Skin of body (tissue), 2 donors: Measurements from ENCODE around the gene THOC6. TPM values are rescaled to one million over a fixed set of nuclear protein-coding genes. Genes with fewer than 3 reads are reported as not detected.
"Not testable (repeated sequence)": the region's sequence is repeated elsewhere in the genome, so short reads cannot be mapped to it uniquely, and the experiment has no call there.

Experiments used
- DNase-seq: peaks from one replicate; lab custom pipeline; 2025; lab: John Stamatoyannopoulos, UW
- total RNA-seq: library from RNA; depleted of rRNA; stranded (reverse); fragments of >200 nt; gene quantifications from one replicate; pipeline ENCODE4 v1.2.3, GENCODE V29; 2014

THOC6 gene
- total RNA-seq, 1 donor from 2014 or later, result 13.7 TPM

DNA sequence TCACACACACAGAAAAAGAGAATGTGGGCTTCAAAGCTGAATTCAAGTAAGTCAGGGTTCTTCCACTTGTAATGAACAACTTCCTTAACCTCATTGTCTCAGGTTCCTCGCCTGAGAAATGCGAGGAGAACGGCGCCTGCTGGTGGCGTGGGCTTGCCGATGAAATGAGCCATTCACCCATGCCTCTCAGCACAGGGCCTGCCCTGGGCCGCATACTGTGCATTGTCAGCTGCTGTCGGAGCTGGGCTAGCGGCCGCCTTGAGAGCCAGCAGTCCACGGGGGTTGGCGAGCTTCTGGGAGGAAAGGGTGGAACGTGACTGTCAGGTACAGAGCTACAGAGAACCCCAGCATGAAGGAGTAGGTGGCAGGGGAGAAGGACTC, 29.5 kb downstream of the THOC6 start:
- DNase-seq, result not testable (repeated sequence)

- DNase-seq, result no peak
Observed at GRCh38 chr16:3054965-3055733, 31.3 kb downstream of the THOC6 start.

- DNase-seq, result not testable (repeated sequence)
Observed at GRCh38 chr16:3055734-3056115, 31.9 kb downstream of the THOC6 start.

GRCh38 chr16:3056336-3057180, 32.7 kb downstream of the THOC6 start:
- DNase-seq, result no peak

GRCh38 chr16:3057181-3058138, 33.6 kb downstream of the THOC6 start:
- no peak for DNase-seq

DNA sequence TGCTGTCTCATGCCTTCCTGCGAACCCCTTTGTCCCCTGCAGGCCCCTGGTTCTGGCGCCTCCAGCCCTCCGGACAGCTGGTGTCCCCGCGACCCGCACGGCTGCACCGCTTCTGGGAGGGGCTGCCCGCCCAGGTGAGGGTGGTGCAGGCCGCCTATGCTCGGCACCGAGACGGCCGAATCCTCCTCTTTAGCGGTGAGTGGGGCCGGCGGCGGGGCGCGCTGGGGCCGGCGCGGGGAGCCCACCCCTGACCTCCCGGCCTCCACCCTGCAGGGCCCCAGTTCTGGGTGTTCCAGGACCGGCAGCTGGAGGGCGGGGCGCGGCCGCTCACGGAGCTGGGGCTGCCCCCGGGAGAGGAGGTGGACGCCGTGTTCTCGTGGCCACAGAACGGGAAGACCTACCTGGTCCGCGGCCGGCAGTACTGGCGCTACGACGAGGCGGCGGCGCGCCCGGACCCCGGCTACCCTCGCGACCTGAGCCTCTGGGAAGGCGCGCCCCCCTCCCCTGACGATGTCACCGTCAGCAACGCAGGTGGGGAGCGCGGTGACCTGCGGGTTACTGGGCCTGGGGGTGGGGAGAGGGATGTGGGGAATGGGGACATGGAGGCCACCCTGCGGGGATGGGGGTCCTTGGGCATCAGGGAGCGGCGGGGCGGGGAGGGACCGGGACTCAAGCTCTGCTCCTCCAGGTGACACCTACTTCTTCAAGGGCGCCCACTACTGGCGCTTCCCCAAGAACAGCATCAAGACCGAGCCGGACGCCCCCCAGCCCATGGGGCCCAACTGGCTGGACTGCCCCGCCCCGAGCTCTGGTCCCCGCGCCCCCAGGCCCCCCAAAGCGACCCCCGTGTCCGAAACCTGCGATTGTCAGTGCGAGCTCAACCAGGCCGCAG, 34.5 kb downstream of the THOC6 start:
- no peak for DNase-seq

DNA sequence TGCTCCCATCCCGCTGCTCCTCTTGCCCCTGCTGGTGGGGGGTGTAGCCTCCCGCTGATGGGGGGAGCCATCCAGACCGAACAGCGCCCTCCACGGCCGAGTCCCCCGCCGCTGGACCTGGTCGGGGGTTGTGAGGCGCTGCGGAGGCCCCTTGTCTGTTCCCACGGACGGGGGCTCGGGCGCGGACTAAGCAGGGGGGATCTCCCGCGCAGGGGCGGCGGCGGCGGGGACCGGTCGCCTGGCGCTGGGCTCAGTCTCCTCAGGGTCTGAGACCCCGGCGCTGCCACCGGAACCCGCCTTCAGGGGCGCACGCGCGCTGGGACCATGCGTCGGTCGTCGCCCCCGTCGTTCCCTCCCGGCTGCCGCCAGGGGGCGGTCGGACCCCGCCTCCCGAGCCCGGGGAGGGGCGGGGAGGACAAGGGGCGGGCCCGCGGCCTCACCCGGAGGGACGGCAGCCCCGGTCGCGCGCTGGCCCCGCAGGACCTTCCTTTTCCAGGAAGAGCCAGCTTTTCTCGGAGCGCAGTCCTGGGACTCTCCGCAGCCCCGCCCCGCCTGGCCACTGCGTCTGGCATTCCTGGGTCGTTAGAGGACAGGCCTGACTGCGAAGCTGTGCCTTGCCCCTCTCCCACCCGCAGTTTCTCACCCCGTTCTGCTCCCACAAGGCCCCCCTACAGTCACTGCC, 35.3 kb downstream of the THOC6 start:
- DNase-seq, result peak; percentile 69

GRCh38 chr16:3059723-3060242, 35.9 kb downstream of the THOC6 start:
- no peak for DNase-seq

DNA sequence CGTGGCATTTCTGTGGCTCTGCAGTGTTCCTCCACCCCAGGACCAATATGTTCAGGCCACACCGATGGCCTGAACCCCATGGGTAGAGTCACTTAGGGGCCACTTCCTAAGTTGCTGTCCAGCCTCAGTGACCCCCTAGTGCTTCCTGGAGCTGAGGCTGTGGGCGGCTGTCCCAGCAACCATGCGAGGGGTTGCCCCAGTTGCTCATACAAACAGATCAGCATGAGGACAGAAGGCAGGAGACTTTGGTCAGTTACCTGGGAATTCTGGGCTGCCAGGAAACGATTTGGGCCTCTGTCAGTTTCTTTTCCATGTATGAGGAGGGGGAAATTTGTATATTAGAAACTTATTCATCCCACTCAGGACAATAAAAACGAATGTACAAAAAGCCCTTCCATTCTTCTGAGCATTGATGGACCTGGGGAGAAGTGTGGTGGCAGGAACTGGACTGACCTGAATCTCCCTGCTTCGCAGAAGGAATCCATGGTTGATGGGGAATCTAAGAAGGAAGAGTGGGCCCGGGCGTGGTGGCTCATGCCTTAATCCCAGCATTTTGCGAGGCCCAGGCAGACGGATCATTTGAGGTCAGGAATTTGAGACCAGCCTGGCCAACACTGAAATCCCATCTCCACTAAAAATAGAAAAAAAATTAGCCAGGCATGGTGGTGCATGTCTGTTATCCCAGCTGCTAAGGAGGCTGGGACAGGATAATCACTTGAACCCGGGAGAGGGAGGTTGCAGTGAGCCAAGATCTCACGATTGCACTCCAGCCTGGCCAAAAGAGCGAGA, 36.7 kb downstream of the THOC6 start:
- no peak for DNase-seq

DNA sequence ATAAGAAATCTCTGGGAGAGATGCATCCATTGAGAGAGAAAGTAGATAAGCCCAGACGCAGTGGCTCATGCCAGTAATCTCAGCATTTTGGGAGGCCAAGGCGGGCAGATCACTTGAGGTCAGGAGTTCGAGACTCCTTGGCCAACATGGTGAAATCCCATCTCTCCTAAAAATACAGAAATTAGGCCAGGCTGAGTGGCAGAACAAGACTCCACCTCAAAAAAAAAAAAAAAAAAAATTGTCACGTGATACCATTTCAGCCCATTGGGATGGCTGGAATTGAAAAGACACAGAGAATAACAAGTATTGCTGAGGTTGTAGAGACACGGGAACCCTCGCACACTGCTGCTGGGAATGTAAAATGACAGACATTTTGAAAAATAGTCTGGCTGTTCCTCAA, 38.7 kb downstream of the THOC6 start:
- no peak for DNase-seq

DNA sequence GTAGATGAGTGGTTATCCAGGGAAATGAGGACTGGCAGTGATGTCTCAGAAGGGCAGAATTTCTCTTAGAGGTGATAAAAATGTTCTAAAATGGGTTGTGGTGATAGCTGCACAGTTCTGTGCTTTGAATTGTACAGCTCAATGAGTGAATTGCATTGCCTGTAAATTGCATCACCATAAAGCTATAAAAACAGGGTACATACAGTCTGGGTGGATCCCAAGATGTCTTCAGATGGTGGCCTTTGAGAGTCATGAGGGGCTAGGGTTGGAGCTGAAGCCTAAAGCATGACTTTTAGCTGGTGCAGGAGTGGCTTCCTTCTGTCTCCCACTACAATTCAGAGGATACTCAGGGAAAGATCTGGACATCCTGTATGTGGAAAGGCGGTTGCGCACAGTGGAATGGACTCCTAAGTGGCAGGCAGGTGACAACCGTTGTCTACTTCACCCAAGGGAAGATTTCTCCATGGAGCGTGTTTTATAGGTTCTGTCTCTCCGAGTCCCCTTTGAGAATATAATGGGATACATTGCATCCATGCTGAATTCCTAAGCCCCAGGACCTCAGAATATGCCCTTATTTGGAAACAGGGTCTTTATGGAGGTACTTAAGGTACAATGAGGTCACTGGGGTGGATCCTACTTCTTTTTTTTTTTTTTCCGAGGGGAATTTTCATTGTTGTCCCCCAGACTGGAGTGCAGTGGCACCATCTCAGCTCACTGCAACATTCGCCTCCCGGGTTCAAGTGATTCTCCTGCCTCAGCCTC, 40.0 kb downstream of the THOC6 start:
- no peak for DNase-seq

DNA sequence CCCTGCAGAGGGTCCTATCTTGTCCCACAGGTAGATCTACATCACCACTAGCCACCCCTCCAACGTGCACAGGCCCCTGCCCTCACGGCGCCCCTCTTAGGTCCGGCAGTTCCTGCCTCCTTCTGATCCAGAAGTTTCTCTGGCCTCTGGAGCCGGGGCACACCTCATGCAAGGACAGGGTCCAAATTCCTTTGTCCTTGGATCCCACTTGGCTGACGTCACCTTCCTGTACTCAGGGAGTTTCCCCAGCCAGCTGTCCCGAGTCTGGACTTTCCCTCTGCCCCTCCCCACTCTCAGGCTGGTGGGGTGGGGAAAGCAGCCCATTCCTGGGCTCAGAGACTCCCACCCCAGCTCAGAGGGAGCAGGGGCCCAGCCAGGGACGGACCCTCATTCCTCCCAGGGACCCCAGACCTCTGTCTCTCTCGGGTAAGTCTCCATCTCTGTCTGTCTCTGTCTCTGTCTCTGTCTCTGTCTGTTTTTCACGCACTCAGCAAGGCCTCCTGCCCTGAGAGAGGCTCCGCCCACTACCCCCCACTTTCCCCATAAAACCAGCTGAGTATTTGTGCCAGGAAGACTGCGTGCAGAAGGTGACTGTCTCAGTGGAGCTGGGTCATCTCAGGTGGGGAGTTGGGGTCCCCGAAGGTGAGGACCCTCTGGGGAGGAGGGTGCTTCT, 41.4 kb downstream of the THOC6 start, which contains the start of gene IL32:
IL32 (plus strand) TSS at position 572 of the 673 bp plus-strand sequence. CDS start 172 bp downstream, outside the sequence.
- peak; percentile 24 for DNase-seq

DNA sequence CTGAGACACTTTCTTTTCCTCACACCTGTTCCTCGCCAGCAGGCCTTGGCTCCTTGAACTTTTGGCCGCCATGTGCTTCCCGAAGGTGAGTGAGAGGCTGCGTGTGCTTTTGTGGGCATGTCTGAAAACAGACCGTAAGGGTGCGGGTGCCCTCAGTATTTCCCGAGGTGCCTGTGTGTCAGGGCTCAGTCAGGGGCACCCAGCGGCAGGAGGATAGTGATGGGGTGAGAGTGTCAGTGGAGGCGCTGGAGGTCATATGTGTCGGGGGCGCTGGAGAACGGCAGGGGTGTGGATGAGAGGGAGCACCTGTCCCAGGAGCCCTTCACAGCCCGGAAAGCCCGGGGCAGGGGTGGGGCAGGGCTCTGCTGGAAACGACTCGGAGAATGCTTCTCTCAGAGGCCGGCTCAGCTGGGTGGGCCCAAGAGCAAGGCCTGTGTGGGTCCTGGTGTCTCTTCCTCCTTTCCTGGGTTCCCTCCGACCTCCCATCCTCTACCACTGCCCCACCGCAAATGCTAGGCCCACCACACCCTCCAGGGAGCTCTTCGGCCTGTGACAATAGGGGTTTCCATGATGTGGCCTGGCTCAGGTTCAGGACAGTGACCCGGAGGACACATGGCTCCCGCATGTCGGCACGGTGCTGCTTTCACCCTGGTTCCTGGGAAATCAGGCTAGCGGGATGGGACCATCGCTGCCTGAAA, 42.1 kb downstream of the THOC6 start:
- no peak for DNase-seq

DNA sequence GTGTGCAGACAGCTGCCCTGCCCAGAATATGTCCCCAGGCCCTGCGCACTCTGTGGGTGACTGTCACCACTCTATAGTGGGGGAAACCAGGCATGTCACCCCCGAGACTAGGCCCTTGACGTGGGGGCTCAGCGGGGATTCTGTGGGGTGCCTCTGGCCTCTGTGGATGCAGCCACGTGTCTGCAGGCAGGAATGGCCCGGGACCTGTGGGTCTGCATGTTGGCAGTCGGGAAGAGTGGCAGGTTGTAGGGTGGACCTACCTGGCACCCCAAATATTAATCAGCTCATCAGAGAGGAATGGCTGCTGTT, 42.6 kb downstream of the THOC6 start:
- DNase-seq, result no peak

DNA sequence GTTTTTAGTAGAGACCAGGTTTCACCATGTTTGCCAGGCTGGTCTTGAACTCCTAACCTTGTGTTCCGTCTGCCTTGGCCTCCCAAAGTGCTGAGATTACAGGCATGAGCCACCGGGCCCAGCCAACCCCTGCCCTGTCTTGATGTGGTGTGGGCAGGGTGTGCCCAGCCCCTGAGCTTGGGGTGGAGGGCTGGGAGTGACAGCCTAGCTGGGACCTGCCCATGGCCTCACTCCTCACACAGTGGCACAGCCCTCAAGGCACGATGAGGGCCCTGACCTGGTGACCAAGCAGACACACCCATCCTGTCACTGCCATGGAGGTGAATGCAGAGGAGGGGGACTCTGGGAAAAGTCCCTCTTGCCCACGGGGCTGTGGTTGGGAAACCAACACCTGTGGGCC, 44.7 kb downstream of the THOC6 start:
- no peak for DNase-seq

DNA sequence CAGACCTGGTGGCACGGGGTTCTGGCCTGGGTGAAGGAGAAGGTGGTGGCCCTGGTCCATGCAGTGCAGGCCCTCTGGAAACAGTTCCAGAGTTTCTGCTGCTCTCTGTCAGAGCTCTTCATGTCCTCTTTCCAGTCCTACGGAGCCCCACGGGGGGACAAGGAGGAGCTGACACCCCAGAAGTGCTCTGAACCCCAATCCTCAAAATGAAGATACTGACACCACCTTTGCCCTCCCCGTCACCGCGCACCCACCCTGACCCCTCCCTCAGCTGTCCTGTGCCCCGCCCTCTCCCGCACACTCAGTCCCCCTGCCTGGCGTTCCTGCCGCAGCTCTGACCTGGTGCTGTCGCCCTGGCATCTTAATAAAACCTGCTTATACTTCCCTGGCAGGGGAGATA, 45.3 kb downstream of the THOC6 start:
- not testable (repeated sequence) for DNase-seq

- DNase-seq, result no peak
Observed at GRCh38 chr16:3070608-3071111, 46.8 kb downstream of the THOC6 start.
